Measurements from ENCODE around the gene TCF4. TPM values are rescaled to one million over a fixed set of nuclear protein-coding genes. Genes with fewer than 3 reads are reported as not detected.

The TCF4 gene
- total RNA-seq, 1 donor from 2014 or later: 56.8 TPM

DNA sequence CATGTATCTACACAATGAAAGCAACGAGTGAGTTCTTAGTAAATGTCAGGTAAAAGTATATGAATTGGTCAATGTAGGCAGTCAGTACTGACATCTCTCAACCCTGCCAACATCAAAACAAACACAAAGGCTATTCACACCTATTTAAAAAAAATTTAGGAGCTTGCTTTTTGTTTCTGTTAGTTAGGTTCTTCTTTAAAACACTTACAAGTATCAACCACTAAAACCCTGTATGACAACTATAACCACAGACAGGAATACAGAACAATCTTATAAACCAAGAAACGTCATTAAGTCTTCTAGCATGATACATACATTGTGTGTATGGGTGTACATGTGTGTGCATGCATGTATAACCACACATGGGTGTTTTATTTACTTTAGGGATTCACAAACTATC, 131.0 kb downstream of the TCF4 start:
- Mint-ChIP-seq H3K4me3 (ENCODE audit: low read depth) (no peak overlapping the region), H3K4me1 (ENCODE audit: low read depth) (peaks cover 19% of the 10 kb centered on the region), H3K27ac (no peak overlapping the region), H3K27me3 (no peaks in the 10 kb centered on the region), H3K9me3 (ENCODE audit: low read depth) (no peaks in the 10 kb centered on the region), H3K36me3 (ENCODE audit: insufficient read depth) (no peaks in the 10 kb centered on the region)
- DNase-seq (ENCODE audit: low spot score, unreplicated experiment): no peak
- TF ChIP-seq CTCF (IDR thresholded peaks at IDR 0.05; ENCODE audit: unreplicated experiment): no peak

DNA sequence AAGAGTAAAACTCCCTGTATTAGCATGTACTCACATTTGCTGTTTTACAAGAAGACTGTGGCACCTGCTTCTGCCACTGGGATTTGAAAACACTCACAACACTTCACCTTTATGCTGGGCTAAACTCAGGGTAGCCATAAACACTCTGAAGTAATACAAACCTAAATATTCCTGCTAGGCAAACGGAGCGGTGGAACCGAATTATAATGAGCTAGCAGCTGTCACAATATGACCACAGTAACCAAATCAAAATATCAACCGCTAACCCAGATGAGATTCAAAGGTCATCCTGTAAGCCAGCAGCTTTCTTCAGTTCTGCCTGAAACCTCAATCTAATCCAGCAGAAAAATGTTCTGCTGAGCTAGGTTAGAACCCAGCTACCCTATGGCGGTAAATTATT, 132.1 kb downstream of the TCF4 start:
- Mint-ChIP-seq H3K36me3 (ENCODE audit: insufficient read depth) (no peaks in the 10 kb centered on the region), H3K4me3 (ENCODE audit: low read depth) (no peak overlapping the region), H3K4me1 (ENCODE audit: low read depth) (peaks cover 19% of the 10 kb centered on the region), H3K9me3 (ENCODE audit: low read depth) (no peaks in the 10 kb centered on the region), H3K27ac (no peak overlapping the region), H3K27me3 (no peaks in the 10 kb centered on the region)
- no peak for DNase-seq (ENCODE audit: low spot score, unreplicated experiment)
- TF ChIP-seq CTCF (IDR thresholded peaks at IDR 0.05; ENCODE audit: unreplicated experiment): no peak

GRCh38 chr18:55453186-55453585, 134.8 kb downstream of the TCF4 start:
- no peak for DNase-seq (ENCODE audit: low spot score, unreplicated experiment)
- TF ChIP-seq CTCF (IDR thresholded peaks at IDR 0.05; ENCODE audit: unreplicated experiment): no peak
- no peak overlapping the region for H3K27ac Mint-ChIP-seq
- H3K36me3 Mint-ChIP-seq (ENCODE audit: insufficient read depth): no peaks in the 10 kb centered on the region
- H3K4me1 Mint-ChIP-seq (ENCODE audit: low read depth): peaks cover under 1% of the 10 kb centered on the region
- H3K9me3 Mint-ChIP-seq (ENCODE audit: low read depth): no peaks in the 10 kb centered on the region
- no peak overlapping the region for H3K4me3 Mint-ChIP-seq (ENCODE audit: low read depth)
- H3K27me3 Mint-ChIP-seq: no peaks in the 10 kb centered on the region

- H3K4me3 Mint-ChIP-seq (ENCODE audit: low read depth): no peak overlapping the region
- no peaks in the 10 kb centered on the region for H3K4me1 Mint-ChIP-seq (ENCODE audit: low read depth)
- no peaks in the 10 kb centered on the region for H3K36me3 Mint-ChIP-seq (ENCODE audit: insufficient read depth)
- no peak for DNase-seq (ENCODE audit: low spot score, unreplicated experiment)
- no peak for TF ChIP-seq CTCF (IDR thresholded peaks at IDR 0.05; ENCODE audit: unreplicated experiment)
- no peaks in the 10 kb centered on the region for H3K27me3 Mint-ChIP-seq
- no peak overlapping the region for H3K27ac Mint-ChIP-seq
- no peaks in the 10 kb centered on the region for H3K9me3 Mint-ChIP-seq (ENCODE audit: low read depth)
These were observed 135.8 kb downstream of the TCF4 start for GRCh38 chr18:55452123-55452611.

DNA sequence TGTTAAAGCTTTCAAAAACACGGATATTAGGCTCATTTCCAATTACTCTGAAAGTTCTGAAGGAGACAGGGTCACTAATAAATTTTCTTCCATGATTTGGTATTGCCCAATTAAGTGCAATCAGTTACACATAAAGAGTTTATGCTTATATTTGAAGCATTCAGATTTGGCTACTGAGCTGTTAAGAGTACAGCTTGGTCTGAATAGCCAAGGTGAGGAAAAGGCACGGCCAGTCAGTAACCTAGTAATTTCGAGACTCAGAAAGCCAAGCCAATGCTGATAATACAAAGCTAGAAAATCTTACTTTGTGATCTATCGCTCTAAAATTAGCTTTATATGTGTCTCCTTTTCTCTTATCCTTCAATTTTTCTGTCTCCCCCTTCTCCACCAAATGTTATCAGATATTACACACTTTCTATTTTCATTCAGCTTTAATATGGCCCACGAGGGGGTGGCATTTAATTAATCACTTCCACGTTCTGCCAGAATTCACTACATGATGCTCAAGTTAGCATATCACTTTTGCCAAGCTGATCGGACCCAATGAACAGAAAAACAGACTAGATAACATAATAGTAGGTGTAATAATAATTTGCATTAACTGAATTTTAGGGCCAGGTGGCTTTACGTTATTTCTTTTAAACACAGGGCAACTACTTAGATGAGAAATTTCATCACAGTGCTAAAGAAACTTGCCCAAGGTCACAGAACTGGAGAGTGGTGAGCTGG, 138.4 kb downstream of the TCF4 start:
- Mint-ChIP-seq H3K36me3 (ENCODE audit: insufficient read depth) (no peaks in the 10 kb centered on the region), H3K4me1 (ENCODE audit: low read depth) (no peaks in the 10 kb centered on the region), H3K9me3 (ENCODE audit: low read depth) (peaks cover 9% of the 10 kb centered on the region), H3K27me3 (no peaks in the 10 kb centered on the region), H3K4me3 (ENCODE audit: low read depth) (no peak overlapping the region), H3K27ac (no peak overlapping the region)
- no peak for TF ChIP-seq CTCF (IDR thresholded peaks at IDR 0.05; ENCODE audit: unreplicated experiment)
- DNase-seq (ENCODE audit: low spot score, unreplicated experiment): no peak
